ENCODE data around the gene DOK6.

- TF ChIP-seq, protein P1, sequence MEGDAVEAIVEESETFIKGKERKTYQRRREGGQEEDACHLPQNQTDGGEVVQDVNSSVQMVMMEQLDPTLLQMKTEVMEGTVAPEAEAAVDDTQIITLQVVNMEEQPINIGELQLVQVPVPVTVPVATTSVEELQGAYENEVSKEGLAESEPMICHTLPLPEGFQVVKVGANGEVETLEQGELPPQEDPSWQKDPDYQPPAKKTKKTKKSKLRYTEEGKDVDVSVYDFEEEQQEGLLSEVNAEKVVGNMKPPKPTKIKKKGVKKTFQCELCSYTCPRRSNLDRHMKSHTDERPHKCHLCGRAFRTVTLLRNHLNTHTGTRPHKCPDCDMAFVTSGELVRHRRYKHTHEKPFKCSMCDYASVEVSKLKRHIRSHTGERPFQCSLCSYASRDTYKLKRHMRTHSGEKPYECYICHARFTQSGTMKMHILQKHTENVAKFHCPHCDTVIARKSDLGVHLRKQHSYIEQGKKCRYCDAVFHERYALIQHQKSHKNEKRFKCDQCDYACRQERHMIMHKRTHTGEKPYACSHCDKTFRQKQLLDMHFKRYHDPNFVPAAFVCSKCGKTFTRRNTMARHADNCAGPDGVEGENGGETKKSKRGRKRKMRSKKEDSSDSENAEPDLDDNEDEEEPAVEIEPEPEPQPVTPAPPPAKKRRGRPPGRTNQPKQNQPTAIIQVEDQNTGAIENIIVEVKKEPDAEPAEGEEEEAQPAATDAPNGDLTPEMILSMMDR (IDR thresholded peaks at IDR 0.05; ENCODE audit: low read depth, low read length): no peak
- no peak for TF ChIP-seq EZH2phosphoT487 (IDR thresholded peaks at IDR 0.05; ENCODE audit: low read depth)
Observed at GRCh38 chr18:69813559-69813958, 412.9 kb downstream of the DOK6 start.

All from OCI-LY3 (cell line).